Smooth muscle cell (in vitro differentiated cells): Measurements from ENCODE around the gene PARD3. TPM values are rescaled to one million over a fixed set of nuclear protein-coding genes. Genes with fewer than 3 reads are reported as not detected.

Experiments
- DNase-seq: peaks from one replicate; lab custom pipeline; 2025; ENCODE audit not compliant: unreplicated experiment; lab: John Stamatoyannopoulos, UW
- H2AFZ ChIP-seq: fragments of 200-600 bp; sonication (generic); 2 replicates; pipeline ENCODE4 v1.6.0; 2016; ENCODE audit warnings: antibody characterized with exemption, low read depth, mild to moderate bottlenecking
- H3F3A ChIP-seq: fragments of 200-600 bp; sonication (generic); 2 replicates; pipeline ENCODE4 v1.6.0; 2017; ENCODE audit warnings: antibody characterized with exemption, low read depth
- H3K27ac ChIP-seq: fragments of 200-600 bp; sonication (generic); 2 replicates; pipeline ENCODE4 v1.5.1; 2016; ENCODE audit warnings: low read depth, mild to moderate bottlenecking
- H3K27me3 ChIP-seq: fragments of 200-600 bp; sonication (generic); 2 replicates; pipeline ENCODE4 v1.6.1; 2016; ENCODE audit warnings: low read depth, mild to moderate bottlenecking
- H3K36me3 ChIP-seq: fragments of 200-600 bp; sonication (generic); 2 replicates; pipeline ENCODE4 v1.5.1; 2016; ENCODE audit warnings: low read depth
- H3K4me1 ChIP-seq: fragments of 200-600 bp; sonication (generic); 2 replicates; pipeline ENCODE4 v1.5.1; 2016; ENCODE audit warnings: low read depth
- H3K4me2 ChIP-seq: fragments of 200-600 bp; sonication (generic); 2 replicates; pipeline ENCODE4 v1.6.0; 2016; ENCODE audit warnings: mild to moderate bottlenecking
- H3K4me3 ChIP-seq: fragments of 200-600 bp; sonication (generic); 2 replicates; pipeline ENCODE4 v1.5.1; 2016; ENCODE audit warnings: mild to moderate bottlenecking
- H3K79me2 ChIP-seq: fragments of 200-600 bp; sonication (generic); 2 replicates; pipeline ENCODE4 v1.6.0; 2016; ENCODE audit warnings: low read depth, mild to moderate bottlenecking
- H3K9ac ChIP-seq: fragments of 200-600 bp; sonication (generic); 2 replicates; pipeline ENCODE4 v1.6.0; 2016; ENCODE audit warnings: low read depth
- H3K9me3 ChIP-seq: fragments of 200-600 bp; sonication (generic); replicated peaks from 2 replicates; pipeline ENCODE4 v1.5.1; 2016; ENCODE audit warnings: low read depth
- H4K20me1 ChIP-seq: fragments of 200-600 bp; sonication (generic); 2 replicates; pipeline ENCODE4 v1.6.0; 2016; ENCODE audit warnings: low read depth
- WGBS: methylation state at CpG from one replicate; pipeline ENCODE4 v1.1.7; 2016; ENCODE audit warnings: low lambda C conversion rate; 5-methylcytosine and 5-hydroxymethylcytosine counted together
- polyA plus RNA-seq: library from polyadenylated mRNA; unstranded; fragments of >200 nt; fragmentation: Nextera tagmentation; extraction: Ambion mirVana; gene quantifications from 2 replicates; pipeline ENCODE4 v1.2.1, GENCODE V29; 2016
- total RNA-seq: library from RNA; depleted of rRNA; stranded (reverse); fragments of >200 nt; gene quantifications from 2 replicates; pipeline ENCODE4 v1.2.3, GENCODE V29; 2014
- TF ChIP-seq, protein P1 (sequence below): fragments of 200-600 bp; sonication (generic); IDR thresholded peaks from 2 replicates; pipeline ENCODE4 v1.5.1; 2017; ENCODE audit warnings: borderline replicate concordance, mild to moderate bottlenecking, antibody characterized with exemption; ENCODE audit not compliant: insufficient read depth, poor library complexity, severe bottlenecking

The PARD3 gene
- total and polyA plus RNA-seq, 2 experiments from 2014 or later, result 17.5 to 26.0 TPM

DNA sequence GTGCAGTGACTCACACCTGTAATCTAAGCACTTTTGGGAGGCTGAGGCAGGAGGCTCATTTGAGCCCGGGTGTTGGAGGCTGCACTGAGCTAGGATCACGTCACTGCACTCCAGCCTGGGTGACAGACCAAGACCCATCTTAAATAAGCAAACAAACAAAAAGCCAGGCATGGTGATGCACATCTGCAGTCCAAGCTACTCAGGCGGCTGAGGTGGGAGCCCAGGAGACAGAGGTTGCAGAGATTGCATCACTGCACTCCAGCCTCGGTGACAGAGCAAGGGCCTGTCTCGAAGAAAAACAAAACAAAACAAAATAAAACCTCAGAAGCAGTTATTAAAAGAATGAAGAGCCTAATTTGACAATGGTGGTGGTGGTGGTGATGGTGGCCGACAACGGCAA lies 132.5 kb downstream of the PARD3 start:
- 94% methylated on average over 7 of the region's 7 CpGs for WGBS
- TF ChIP-seq, protein P1, sequence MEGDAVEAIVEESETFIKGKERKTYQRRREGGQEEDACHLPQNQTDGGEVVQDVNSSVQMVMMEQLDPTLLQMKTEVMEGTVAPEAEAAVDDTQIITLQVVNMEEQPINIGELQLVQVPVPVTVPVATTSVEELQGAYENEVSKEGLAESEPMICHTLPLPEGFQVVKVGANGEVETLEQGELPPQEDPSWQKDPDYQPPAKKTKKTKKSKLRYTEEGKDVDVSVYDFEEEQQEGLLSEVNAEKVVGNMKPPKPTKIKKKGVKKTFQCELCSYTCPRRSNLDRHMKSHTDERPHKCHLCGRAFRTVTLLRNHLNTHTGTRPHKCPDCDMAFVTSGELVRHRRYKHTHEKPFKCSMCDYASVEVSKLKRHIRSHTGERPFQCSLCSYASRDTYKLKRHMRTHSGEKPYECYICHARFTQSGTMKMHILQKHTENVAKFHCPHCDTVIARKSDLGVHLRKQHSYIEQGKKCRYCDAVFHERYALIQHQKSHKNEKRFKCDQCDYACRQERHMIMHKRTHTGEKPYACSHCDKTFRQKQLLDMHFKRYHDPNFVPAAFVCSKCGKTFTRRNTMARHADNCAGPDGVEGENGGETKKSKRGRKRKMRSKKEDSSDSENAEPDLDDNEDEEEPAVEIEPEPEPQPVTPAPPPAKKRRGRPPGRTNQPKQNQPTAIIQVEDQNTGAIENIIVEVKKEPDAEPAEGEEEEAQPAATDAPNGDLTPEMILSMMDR, result no peak
- H2AFZ ChIP-seq, result no peak overlapping the region

DNA sequence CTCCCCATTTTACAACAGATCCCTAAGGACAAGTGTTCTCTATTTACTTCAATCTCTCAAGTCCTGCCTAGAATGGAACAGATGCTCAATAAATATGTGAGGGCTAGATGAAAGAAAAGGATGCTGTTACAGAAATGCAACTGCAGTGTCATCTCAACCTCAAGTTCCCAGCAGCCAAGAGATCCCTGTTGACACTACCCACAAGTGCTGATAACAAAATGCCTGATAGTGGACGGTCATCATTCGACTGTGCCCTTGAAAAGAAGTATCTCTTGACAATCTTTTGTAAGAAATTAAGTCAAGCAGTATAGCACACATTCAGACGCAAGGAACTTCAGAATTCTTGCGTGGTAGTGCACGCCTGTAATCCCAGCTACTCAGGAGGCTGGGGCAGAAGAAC lies 133.2 kb downstream of the PARD3 start:
- H3K27ac ChIP-seq, result no peak overlapping the region
- no peaks in the 10 kb centered on the region for H3K9me3 ChIP-seq
- WGBS, result 63% methylated on average over 5 of the region's 5 CpGs
- peaks cover 46% of the 10 kb centered on the region for H4K20me1 ChIP-seq
- H3K4me3 ChIP-seq, result no peak overlapping the region
- DNase-seq, result no peak
- no peak overlapping the region for H3K9ac ChIP-seq
- no peaks in the 10 kb centered on the region for H3K36me3 ChIP-seq
- peaks cover 8% of the 10 kb centered on the region for H3K79me2 ChIP-seq
- no peaks in the 10 kb centered on the region for H3F3A ChIP-seq
- H3K4me1 ChIP-seq, result no peaks in the 10 kb centered on the region
- no peaks in the 10 kb centered on the region for H3K27me3 ChIP-seq
- H2AFZ ChIP-seq, result no peak overlapping the region
- no peak overlapping the region for H3K4me2 ChIP-seq
- TF ChIP-seq, protein P1, result no peak

More for the DNA sequence above, 132.5 kb downstream of the PARD3 start:
- H3K4me1 ChIP-seq, result no peaks in the 10 kb centered on the region
- H3K4me2 ChIP-seq, result no peak overlapping the region
- no peaks in the 10 kb centered on the region for H3K27me3 ChIP-seq
- no peak overlapping the region for H3K27ac ChIP-seq
- no peaks in the 10 kb centered on the region for H3F3A ChIP-seq
- no peak for DNase-seq
- no peak overlapping the region for H3K9ac ChIP-seq
- no peak overlapping the region for H3K4me3 ChIP-seq
- peaks cover 8% of the 10 kb centered on the region for H3K79me2 ChIP-seq
- H4K20me1 ChIP-seq, result peaks cover 46% of the 10 kb centered on the region
- H3K36me3 ChIP-seq, result no peaks in the 10 kb centered on the region
- H3K9me3 ChIP-seq, result no peaks in the 10 kb centered on the region

DNA sequence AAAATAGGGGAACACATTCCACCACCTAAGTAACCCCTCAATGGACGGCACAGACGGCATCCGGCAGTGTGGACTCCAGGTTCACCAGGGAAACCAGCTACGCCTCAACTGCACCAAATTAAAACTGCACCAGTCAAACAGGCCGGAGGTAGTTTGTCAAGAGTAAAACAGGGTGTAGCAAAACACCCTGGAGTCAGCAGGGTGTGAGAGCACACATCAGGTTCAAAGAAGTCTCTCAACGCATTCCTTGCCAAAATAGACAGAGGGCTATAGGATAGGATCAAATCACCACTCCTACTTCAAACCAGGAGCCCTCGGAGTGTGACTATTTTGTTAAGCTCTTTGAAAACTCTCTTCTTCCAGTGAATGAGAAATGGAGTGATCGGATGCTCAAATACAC lies 135.9 kb downstream of the PARD3 start:
- DNase-seq, result no peak
- Histone ChIP-seq H3K9ac (no peak overlapping the region), H3K27me3 (no peaks in the 10 kb centered on the region), H3K36me3 (no peaks in the 10 kb centered on the region), H3K4me2 (no peak overlapping the region), H2AFZ (no peak overlapping the region), H3F3A (no peaks in the 10 kb centered on the region), H3K9me3 (no peaks in the 10 kb centered on the region), H4K20me1 (peaks cover 40% of the 10 kb centered on the region), H3K79me2 (no peaks in the 10 kb centered on the region), H3K4me3 (no peak overlapping the region), H3K4me1 (no peaks in the 10 kb centered on the region), H3K27ac (no peak overlapping the region)
- WGBS, result 92% methylated on average over 8 of the region's 8 CpGs
- TF ChIP-seq, protein P1, result no peak

DNA sequence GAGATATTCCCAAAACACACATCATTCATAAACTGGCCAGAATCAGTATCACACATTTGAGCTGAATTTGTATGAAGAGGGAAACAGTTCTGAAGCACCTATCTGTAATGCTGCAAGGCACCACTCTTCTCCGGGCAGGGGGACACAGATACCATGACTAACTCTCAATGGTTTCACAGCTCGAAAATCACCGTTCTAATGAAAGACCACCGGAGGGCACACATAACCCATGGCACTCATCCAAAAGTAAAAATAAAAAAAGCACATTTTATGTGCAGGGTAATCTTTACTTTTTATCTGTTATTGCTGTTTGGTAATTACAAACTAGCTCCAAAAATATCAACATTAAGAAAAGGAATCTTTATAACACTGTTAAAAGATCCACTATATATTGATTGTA lies 137.5 kb downstream of the PARD3 start:
- 93% methylated on average over 4 of the region's 4 CpGs for WGBS
- H3K79me2 ChIP-seq, result peaks cover 3% of the 10 kb centered on the region
- DNase-seq, result no peak

More for the DNA sequence above, 137.5 kb downstream of the PARD3 start:
- H3K27ac ChIP-seq, result no peak overlapping the region
- H4K20me1 ChIP-seq, result peaks cover 30% of the 10 kb centered on the region
- no peak overlapping the region for H3K4me2 ChIP-seq
- no peaks in the 10 kb centered on the region for H3F3A ChIP-seq
- no peak overlapping the region for H3K4me3 ChIP-seq
- H3K4me1 ChIP-seq, result no peaks in the 10 kb centered on the region
- H3K36me3 ChIP-seq, result no peaks in the 10 kb centered on the region
- no peaks in the 10 kb centered on the region for H3K9me3 ChIP-seq
- TF ChIP-seq, protein P1, result peak; percentile 5
- H2AFZ ChIP-seq, result no peak overlapping the region
- no peak overlapping the region for H3K9ac ChIP-seq
- H3K27me3 ChIP-seq, result no peaks in the 10 kb centered on the region
